Nephron progenitor cell (in vitro differentiated cells): ENCODE data around the gene CAPRIN2.

ENCODE experiments used
- DNase-seq: peaks from one replicate; pipeline ENCODE4 v3.0.0; 2021
- H3K27ac Mint-ChIP-seq: 2 replicates; pipeline ENCODE4 v1.8.0; 2021; ENCODE audit warnings: mild to moderate bottlenecking, moderate library complexity, mixed read lengths
- H3K27me3 Mint-ChIP-seq: 2 replicates; pipeline ENCODE4 v1.8.0; 2021; ENCODE audit warnings: mild to moderate bottlenecking, low read depth, mixed read lengths; ENCODE audit not compliant: poor library complexity
- H3K36me3 Mint-ChIP-seq: 2 replicates; pipeline ENCODE4 v1.8.0; 2021; ENCODE audit warnings: low read depth, mixed read lengths
- H3K4me1 Mint-ChIP-seq: 2 replicates; pipeline ENCODE4 v1.8.0; 2021; ENCODE audit warnings: mixed read lengths
- H3K4me3 Mint-ChIP-seq: 2 replicates; pipeline ENCODE4 v1.8.0; 2021; ENCODE audit warnings: mild to moderate bottlenecking, moderate library complexity, mixed read lengths
- H3K9me3 Mint-ChIP-seq: 2 replicates; pipeline ENCODE4 v1.8.0; 2021; ENCODE audit warnings: mild to moderate bottlenecking, moderate library complexity, mixed read lengths
- TF ChIP-seq, protein P1 (sequence below): fragments of 200-600 bp; sonication (generic); IDR thresholded peaks from 2 replicates; pipeline ENCODE4 v1.5.0; 2021; ENCODE audit warnings: antibody characterized with exemption

The CAPRIN2 gene

DNA sequence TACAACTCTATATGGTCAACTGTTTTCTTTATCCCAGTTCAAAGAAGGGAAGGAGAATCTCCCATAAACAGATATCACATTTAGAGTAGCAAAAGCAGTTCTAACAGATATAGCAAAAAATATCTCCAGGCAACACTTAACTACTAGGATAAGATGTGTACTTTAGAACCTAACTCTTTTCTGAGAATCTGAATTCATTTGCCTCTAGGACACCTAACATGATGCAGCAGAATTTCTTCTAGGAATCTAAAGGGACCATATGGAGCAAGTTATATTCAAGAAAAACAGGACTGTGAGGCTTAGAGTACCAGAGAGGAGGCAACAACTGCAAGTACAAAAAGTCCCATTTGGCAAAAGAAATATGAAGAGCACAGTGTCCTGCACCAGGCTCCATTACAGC lies 24.4 kb upstream of the CAPRIN2 start:
- DNase-seq: no peak
- no peak overlapping the region for H3K27ac Mint-ChIP-seq
- peaks cover 32% of the 10 kb centered on the region for H3K36me3 Mint-ChIP-seq
- peaks cover 5% of the 10 kb centered on the region for H3K27me3 Mint-ChIP-seq
- peaks cover 68% of the 10 kb centered on the region for H3K9me3 Mint-ChIP-seq
- TF ChIP-seq, protein P1, sequence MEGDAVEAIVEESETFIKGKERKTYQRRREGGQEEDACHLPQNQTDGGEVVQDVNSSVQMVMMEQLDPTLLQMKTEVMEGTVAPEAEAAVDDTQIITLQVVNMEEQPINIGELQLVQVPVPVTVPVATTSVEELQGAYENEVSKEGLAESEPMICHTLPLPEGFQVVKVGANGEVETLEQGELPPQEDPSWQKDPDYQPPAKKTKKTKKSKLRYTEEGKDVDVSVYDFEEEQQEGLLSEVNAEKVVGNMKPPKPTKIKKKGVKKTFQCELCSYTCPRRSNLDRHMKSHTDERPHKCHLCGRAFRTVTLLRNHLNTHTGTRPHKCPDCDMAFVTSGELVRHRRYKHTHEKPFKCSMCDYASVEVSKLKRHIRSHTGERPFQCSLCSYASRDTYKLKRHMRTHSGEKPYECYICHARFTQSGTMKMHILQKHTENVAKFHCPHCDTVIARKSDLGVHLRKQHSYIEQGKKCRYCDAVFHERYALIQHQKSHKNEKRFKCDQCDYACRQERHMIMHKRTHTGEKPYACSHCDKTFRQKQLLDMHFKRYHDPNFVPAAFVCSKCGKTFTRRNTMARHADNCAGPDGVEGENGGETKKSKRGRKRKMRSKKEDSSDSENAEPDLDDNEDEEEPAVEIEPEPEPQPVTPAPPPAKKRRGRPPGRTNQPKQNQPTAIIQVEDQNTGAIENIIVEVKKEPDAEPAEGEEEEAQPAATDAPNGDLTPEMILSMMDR: no peak
- H3K4me3 Mint-ChIP-seq: no peak overlapping the region
- no peaks in the 10 kb centered on the region for H3K4me1 Mint-ChIP-seq

DNA sequence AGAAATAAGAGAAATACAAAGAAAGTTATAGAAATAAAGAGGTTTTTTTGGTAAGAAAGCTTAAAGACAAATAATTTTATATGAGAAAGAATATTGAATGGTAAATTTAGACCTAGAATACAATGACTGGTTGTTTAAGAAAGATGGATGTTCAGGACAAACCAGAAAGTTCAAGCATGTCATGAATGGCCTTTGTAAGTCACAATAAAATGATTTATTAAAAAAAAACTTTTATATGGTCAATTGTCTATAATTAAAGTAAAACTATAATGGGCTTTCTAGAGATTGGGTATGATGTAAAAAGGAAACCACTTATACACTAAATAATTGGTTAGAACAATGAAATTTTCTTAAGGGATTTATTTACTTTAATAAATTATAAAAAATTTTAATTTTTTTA lies 19.8 kb upstream of the CAPRIN2 start:
- TF ChIP-seq, protein P1: no peak
- Mint-ChIP-seq H3K4me3 (no peak overlapping the region), H3K9me3 (peaks cover 48% of the 10 kb centered on the region), H3K4me1 (no peaks in the 10 kb centered on the region), H3K36me3 (peaks cover 14% of the 10 kb centered on the region), H3K27ac (no peak overlapping the region), H3K27me3 (peaks cover 5% of the 10 kb centered on the region)
- DNase-seq: no peak

DNA sequence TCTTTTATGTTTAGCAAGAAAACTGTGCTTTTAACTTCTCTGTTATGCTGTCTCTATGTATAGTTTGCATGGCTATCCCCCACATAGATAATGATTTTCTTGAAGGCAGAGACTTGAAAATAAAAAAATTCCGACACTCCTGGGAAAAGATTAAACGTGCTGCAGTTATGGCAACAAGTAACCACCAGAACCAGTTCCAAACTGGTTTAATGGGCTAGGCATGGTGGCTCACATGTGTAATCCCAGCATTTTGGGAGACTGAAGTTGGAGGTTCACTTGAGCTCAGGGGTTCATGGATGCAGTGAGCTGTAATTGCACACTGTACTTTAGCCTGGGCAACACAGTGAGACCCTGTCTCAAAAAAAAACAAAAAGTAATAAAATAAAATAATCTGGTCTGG lies 15.1 kb upstream of the CAPRIN2 start:
- Mint-ChIP-seq H3K27me3 (no peaks in the 10 kb centered on the region), H3K36me3 (no peaks in the 10 kb centered on the region), H3K27ac (no peak overlapping the region), H3K9me3 (peaks cover 13% of the 10 kb centered on the region), H3K4me3 (no peak overlapping the region), H3K4me1 (peaks cover under 1% of the 10 kb centered on the region)
- TF ChIP-seq, protein P1: no peak
- DNase-seq: no peak

DNA sequence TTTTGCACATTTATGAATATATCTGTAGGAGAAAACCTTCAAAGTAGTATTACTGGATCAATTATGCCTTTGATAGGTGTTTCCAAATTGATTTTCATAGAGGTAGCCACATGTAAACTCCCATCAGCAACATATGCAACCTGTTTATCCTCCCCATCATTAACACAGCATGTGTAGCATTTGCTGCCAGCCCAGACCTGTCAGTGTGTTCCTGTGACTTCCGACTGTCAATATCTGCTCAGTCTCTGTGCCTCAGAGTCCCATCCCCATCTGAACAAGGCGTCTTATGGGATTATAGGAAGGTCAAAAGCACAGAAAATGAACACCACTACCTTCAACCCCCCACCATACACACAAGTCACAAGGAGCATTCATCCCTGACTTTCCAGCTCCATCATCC lies 9.5 kb upstream of the CAPRIN2 start:
- TF ChIP-seq, protein P1: no peak
- Mint-ChIP-seq H3K4me3 (no peak overlapping the region), H3K27me3 (no peaks in the 10 kb centered on the region), H3K27ac (no peak overlapping the region), H3K4me1 (peaks cover 5% of the 10 kb centered on the region), H3K36me3 (peaks cover 11% of the 10 kb centered on the region), H3K9me3 (peaks cover 10% of the 10 kb centered on the region)
- DNase-seq: no peak

DNA sequence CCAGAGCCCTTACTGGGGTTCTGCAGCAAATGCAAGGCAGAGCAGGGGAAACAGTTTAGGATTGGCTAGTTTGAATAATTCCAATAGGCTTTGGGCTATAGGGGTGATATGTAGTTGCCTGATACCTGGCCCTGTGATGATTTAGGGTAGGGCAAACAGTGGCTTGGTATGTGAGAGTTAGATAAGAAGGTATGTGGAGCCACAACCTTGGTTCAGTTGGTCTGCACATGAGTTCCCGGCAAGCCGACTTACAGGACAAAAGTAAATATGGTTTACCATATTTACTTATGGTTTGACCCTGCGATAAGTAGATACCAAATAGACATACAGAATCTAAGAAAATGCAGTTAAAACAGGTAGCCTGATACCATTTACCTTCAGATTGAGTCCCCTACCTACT lies 8.3 kb upstream of the CAPRIN2 start:
- H3K27ac Mint-ChIP-seq: no peak overlapping the region
- H3K9me3 Mint-ChIP-seq: peaks cover 10% of the 10 kb centered on the region
- DNase-seq: no peak
- H3K36me3 Mint-ChIP-seq: peaks cover 11% of the 10 kb centered on the region
- H3K27me3 Mint-ChIP-seq: no peaks in the 10 kb centered on the region
- no peak overlapping the region for H3K4me3 Mint-ChIP-seq
- TF ChIP-seq, protein P1: no peak
- peaks cover 5% of the 10 kb centered on the region for H3K4me1 Mint-ChIP-seq

DNA sequence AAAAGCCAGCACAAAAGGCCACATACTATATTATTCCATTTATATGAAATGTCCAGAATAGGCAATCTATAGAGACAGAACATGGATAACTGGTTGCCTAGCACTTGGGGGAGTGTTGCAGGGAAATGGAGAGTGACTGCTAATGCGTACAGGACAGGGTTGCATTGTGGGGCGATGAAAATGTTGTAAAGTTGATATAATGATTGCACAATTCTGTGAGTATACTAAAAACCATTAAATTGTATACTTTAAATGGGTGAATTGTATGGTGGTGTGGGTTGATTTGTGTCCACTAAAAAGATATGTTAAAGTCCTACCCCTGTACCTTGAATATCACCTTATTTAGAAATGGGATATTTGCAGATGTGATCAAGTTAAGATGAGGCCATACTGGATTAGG lies 7.0 kb upstream of the CAPRIN2 start:
- TF ChIP-seq, protein P1: no peak
- Mint-ChIP-seq H3K27ac (no peak overlapping the region), H3K4me1 (peaks cover 5% of the 10 kb centered on the region), H3K27me3 (no peaks in the 10 kb centered on the region), H3K9me3 (peaks cover 10% of the 10 kb centered on the region), H3K4me3 (no peak overlapping the region), H3K36me3 (peaks cover 11% of the 10 kb centered on the region)
- DNase-seq: no peak
